Heart left ventricle (tissue), 13 donors: Measurements from ENCODE around the gene CREBBP.

Source experiments
- POLR2A ChIP-seq, 2 donors: fragments of 450-650 bp; IDR thresholded peaks; one replicate each; pipeline ENCODE4 v1.6.1; 2017; ENCODE audit warnings: antibody characterized with exemption in 2 of 2, mild to moderate bottlenecking in 2 of 2, moderate library complexity in 2 of 2
- TF ChIP-seq, protein P1 (sequence below), 12 donors: fragments of 200-600 bp; sonication (generic) in 4 of 12; IDR thresholded peaks; one replicate each; pipeline versions ENCODE4 v1.5.0 to v1.8.0; 2018 to 2022; ENCODE audit warnings: antibody characterized with exemption in 12 of 12, mild to moderate bottlenecking in 5 of 12
- donor health status: ischemic (EF 13 %, LVEDD 7.1; RV severe dilation, severe dysfunction).
- donor health status: DM: no; HTN: yes; CAD: no.
- donor health status: DM: no; HTN: no; CAD: no.
- donor health status: ischemic (EF 25% LVEDD 6.9; RV normal size, moderate dysfunction).
- donor health status: ischemic (EF 25% LVEDD 5.7; RV mildly dilated, moderate dysfunction).
- donor health status: ischemic (EF 35%, LVEDD 5.7; RV mildly dilated, moderate dysfunction).
- donor health status: nonischemic (EF 11% LVEDD 7.7; RV severe dilation, severe dysfunction).
- donor health status: DM: yes; HTN: yes; CAD: no.
- donor health status: PGD.
- donor health status: ischemic (EF 29% LVEDD 5.4; RV normal size, mild dysfunction).
- donor health status: nonischemic (EF 23%, LVEDD 6.1; RV moderate dilation, normal function).

DNA sequence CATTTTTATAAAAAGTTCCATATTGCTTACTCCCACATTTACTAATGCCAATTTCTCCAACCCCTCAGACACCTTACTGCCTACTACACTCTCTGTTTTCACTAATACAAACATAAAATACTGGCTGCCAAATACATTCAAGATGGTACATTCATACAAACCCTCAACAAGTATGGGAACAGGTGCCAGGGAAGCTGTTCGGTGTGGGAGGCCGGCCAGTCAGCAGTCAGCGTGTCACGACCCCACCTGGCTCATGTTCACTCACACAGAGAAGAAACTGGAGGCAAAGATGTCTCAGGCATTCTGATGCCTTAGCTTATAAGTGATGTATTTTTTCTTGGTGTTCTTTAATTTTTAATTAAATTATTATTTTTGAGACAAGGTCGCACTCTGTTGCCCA is 120.8 kb downstream of the CREBBP start:
- TF ChIP-seq, protein P1, sequence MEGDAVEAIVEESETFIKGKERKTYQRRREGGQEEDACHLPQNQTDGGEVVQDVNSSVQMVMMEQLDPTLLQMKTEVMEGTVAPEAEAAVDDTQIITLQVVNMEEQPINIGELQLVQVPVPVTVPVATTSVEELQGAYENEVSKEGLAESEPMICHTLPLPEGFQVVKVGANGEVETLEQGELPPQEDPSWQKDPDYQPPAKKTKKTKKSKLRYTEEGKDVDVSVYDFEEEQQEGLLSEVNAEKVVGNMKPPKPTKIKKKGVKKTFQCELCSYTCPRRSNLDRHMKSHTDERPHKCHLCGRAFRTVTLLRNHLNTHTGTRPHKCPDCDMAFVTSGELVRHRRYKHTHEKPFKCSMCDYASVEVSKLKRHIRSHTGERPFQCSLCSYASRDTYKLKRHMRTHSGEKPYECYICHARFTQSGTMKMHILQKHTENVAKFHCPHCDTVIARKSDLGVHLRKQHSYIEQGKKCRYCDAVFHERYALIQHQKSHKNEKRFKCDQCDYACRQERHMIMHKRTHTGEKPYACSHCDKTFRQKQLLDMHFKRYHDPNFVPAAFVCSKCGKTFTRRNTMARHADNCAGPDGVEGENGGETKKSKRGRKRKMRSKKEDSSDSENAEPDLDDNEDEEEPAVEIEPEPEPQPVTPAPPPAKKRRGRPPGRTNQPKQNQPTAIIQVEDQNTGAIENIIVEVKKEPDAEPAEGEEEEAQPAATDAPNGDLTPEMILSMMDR (IDR thresholded peaks at IDR 0.05) = no peak
- TF ChIP-seq POLR2A (IDR thresholded peaks at IDR 0.05) = no peak
